SK-N-DZ (cell line): ENCODE data around the gene NDUFB7.
"Not testable (repeated sequence)": the region's sequence is repeated elsewhere in the genome, so short reads cannot be mapped to it uniquely, and the experiment has no call there.

Source experiments
- DNase-seq: peaks from one replicate; pipeline ENCODE4 v3.0.0-alpha.2; 2015; ENCODE audit warnings: low spot score

Gene NDUFB7

GRCh38 chr19:14553939-14554243, 18.0 kb downstream of the NDUFB7 start:
- DNase-seq, result no peak

DNA sequence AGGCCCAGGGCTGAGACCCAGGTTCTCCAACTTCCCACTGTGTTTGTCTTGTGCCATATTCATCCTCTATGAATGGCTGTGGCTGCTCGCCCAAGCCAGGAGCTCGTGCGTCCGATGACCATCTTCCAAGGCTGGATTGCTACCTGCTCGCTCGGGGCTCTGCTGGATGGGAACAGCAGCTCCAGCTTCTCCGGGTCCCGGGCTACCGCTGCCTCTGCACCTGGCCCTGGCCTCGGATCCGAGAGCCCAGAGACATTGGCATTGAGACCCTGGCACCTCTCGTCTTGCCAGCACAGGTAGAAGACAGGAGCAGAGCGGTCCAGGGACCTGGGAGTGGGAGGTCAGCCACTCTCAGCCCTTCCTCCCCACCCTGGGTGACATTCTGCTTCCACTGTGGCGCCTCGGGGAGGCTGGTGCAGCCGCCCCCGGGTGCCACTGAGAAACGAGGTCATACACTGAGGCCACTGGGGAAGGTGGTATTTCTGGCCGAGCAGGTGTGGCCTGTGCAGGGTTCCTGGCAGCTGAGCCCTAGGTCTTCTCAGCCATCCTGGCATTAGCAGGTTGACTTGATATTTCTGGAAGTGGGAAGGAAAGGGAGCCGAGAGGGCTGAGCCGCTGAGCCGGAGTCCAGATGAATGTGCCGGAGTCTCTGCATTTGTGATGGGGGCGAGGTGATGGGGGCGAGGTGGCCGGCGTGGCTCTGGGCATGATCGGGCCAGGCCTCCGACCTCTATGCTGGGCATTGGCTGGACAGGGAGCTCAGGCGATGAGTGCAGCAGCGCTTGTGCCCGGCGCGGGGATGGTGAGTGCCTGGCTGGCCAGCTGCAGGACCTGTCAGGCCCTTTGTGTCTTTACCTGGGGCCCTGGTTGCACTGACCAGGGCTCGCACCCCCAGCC, 18.6 kb downstream of the NDUFB7 start:
- DNase-seq, result no peak

DNA sequence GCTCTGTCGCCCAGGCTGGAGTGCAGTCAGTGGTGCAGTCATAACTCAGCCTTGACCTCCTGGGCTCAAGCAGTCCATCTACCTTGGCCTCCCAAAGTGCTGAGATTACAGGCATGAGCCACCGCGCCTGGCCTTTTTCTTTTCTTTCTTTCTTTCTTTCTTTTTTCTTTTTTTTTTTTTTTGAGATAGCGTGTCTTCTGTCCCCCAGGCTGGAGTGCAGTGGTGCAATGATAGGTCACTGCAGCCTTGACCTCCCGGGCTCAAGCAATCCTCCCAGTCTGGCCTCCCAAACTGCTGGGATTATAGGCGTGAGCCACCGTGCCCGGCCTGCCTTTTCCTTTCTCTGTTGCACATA, 19.9 kb downstream of the NDUFB7 start:
- not testable (repeated sequence) for DNase-seq

DNA sequence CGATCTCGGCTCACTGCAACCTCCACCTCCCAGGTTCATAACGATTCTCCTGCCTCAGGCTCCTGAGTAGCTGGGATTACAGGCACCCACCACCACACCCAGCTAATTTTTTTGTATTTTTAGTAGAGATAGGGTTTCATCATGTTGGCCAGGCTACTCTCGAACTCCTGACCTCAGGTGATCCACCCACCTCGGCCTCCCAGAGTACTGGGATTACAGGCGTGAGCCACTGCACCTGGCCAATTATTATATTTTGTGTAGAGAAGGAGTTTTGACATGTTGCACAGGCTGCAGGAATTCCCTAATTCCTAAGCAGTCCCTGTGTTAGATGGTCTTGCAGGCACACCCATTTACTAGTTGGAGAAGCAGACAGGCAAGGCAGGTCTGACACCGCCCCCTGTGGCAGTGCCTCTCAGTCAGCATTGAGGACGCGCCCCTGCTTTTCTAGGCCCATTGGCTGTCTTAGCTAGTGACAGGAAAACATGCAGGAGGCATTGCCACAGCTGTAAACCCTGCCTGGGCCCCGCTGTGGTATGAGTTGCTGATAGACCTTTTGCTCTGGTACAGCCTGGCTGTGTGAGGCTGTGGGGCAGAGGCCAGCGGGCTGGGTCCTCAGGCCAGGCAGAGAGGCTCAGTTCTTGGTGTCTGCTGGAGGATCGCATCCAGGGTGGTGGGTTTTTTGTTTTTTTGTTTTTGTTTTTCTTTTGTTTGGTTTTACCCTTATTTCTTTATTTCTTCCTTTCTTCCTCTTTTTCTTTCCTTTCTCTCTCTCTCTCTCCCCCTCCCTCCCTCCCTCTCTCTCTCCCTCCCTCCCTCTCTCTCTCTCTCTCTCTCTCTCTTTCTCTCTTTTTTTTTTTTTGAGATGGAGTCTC, 20.5 kb downstream of the NDUFB7 start:
- DNase-seq, result not testable (repeated sequence)

- DNase-seq, result no peak
Measured at GRCh38 chr19:14550201-14550754, 21.6 kb downstream of the NDUFB7 start.

DNA sequence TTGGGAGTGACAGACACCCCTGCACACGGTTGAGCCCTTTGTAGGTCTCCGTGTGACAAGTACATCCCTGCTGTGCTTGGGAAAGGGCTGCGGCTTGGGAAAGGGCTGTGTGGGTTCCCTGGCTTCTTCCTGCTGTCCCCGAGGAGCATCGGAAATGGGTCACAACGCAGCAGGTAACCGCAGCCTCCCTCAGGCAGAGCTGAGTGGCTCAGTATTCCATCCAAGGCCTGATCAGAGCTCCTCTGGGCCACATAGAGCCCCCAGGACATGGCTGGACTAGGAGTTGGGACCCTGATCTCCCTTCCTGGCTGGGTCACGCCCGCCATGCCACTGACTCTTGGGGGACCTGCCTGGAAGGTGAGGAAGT, 26.2 kb downstream of the NDUFB7 start:
- DNase-seq, result no peak

- DNase-seq, result no peak
Measured at GRCh38 chr19:14544977-14545715, 26.7 kb downstream of the NDUFB7 start.

- no peak for DNase-seq
Measured at GRCh38 chr19:14544047-14544446, 27.8 kb downstream of the NDUFB7 start.

- no peak for DNase-seq
Measured at GRCh38 chr19:14542711-14543328, 29.0 kb downstream of the NDUFB7 start.

GRCh38 chr19:14541979-14542378, 29.9 kb downstream of the NDUFB7 start:
- DNase-seq, result not testable (repeated sequence)

DNA sequence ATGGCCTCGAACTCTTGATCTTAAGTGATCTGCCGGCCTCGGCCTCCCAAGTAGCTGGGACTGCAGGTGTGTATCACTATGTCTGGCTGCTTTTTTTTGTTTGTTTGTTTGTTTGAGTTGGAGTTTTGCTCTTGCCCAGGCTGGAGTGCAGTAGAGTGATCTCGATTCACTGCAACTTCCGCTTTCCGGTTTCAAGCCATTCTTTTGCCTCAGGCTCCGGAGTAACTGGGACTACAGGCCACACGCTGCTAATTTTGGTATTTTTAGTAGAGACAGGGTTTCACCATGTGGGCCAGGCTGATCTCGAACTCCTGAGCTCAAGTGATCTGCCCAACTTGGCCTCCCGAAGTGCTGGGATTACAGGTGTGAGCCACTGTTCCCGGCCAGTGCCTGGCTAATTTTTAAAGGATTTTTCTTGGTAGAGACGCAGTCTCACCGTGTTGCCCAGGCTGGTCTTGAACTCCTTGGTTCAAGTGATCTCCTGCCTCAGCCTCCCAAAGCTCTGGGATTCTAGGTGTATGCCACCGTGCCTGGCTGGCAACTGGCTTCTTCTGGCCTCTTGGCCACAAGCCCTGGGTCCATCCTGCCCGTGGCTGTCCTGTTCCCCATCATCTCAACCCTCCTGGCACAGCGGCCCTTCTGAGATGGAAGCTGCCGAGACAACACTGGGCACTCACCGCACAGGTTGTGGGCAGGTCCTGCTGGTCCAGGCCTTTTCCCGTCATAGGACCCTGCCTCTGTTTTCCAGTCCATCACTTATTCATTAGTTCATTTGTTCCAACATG, 30.9 kb downstream of the NDUFB7 start:
- DNase-seq, result no peak

DNA sequence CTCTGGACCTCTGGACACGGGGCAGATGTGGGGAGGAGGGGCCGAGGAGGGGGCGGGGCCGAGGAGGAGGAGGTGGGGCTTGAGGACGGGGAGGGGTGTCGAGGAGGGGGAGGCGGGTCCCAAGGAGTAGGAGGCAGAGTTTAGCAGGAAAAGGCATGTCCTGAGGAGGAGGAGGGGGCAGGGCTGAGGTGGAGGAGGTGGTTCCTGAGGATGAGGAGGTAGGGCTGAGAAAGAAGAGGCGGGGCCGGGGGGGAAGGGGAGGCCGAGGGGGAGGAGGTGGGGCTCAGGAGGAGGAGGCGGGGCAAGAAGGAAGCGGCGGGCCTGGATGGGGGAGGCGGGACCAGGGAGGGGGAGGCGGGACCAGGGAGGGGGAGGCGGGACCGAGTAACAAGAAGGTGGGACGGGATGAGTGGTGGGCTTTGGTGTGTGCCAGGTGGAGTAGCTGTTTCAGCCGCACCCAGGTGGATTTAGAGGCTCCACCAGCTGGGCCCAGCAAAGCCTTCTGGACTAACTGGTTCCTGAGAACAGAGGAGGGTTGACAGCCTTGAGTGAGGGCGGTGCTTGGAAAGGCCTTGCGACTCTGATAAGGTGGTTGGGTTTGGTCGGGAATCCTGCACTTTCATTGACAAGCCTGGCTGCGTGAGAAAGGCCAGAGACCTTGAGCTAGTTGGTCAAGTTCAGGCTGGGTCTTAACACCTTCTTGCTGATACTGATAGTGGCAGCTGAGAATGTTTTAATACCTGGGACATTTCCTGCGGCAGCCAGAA, 34.8 kb downstream of the NDUFB7 start:
- peak; percentile 35 for DNase-seq

GRCh38 chr19:14533450-14533849, 38.4 kb downstream of the NDUFB7 start:
- no peak for DNase-seq

- no peak for DNase-seq
Measured at GRCh38 chr19:14530506-14530905, 41.4 kb downstream of the NDUFB7 start.

GRCh38 chr19:14530005-14530348, 41.9 kb downstream of the NDUFB7 start:
- no peak for DNase-seq

- DNase-seq, result peak; percentile 100
Measured at GRCh38 chr19:14529254-14530004, 42.4 kb downstream of the NDUFB7 start, which contains the start of gene TECR. Gene TECR (plus strand): TSS chr19:14529594. CDS start chr19:14529697, 103 bp downstream.

DNA sequence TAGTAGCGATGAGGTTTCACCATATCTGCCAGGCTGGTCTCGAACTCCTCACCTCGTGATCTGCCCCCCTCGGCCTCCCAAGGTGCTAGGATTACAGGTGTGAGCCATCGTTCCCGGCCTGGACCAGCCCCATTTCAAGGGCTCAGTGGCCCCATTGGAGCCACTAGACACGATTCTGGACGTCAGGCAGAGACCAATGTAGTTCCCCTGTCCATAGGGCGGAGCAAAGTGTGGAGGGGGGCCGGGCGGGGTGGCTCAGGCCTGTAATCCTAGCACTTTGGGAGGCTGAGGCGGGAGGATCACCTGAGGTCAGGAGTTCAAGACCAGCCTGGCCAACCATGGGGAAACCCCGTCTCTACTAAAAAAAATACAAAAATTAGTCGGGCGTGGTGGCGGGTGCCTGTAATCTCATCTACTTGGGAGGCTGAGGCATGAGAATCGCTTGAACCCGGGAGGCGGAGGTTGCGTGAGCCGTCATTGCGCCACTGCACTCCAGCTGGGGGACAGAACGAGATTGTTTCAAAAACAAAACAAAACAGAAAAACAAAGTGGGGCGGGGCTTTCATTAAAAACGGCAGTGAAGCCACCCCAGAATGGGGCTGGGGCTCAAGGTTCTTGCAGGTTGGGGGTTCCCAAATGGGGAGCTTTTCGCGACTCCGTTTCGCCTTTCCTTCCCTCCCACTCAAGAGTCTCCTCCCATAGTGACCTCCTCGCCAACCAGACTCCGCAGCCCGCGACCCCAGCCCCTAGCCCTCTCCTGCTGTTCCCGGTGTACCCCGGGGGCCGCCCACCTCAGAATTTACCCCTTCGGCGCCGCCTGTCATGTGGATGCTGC, 43.2 kb downstream of the NDUFB7 start:
- DNase-seq, result no peak

DNA sequence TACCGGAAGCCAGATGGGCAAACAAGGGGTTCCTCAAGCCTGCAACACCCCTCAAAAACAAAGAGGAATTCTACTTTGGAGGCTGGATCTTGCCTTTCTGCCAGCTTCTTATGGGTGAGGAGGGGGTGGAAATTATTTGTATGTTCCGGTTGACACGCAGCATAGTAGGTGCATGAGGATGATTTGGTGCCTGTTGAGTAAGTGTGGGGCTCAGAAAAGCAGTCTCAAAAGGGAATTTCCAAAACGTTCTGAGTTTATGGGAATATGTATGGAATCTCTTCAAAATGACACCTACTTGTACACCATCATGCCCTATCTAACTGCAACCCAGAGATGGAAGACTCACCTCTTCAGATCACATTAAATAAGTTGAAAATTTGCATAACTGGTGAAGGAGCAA, 45.4 kb downstream of the NDUFB7 start:
- no peak for DNase-seq
